ENCODE results near the gene MAP3K21. TPM values are rescaled to one million over a fixed set of nuclear protein-coding genes. Genes with fewer than 3 reads are reported as not detected.

MAP3K21 gene
- total RNA-seq, 2 donors from 2014 or later = 4.7 to 76.1 TPM

DNA sequence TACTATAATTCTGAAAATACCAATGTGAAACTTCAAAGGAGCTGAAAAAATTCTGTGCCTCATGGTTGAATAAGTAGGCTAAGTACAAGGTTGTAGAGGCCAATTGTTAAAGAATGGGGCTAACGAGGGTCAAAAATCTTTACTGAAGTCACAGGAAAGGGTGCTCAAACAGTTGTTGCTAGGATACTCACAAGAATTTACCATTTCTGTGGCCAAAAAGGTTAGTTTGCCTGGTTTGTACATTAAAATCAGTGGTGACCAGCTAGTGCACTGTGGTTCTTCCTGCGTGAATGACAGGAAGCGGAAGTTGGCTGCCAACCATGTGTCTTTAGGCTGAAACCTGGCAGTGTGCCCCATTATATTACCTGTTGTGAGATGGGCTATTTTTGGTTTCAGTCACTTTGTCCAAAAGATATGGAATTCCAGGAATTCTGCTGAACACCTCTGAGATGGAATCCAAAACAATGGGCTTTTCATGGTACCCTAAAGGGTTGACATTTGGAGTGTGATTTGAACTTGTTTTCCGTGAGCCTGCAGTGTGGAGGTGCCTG, 13.5 kb downstream of the MAP3K21 start:
- Histone ChIP-seq H3K9me3 (no peaks in the 10 kb centered on the region), H3K27ac (no peak overlapping the region), H3K4me3 (no peak overlapping the region), H3K27me3 (replicated peaks; ENCODE audit: insufficient read depth) (no peaks in the 10 kb centered on the region), H3K36me3 (no peaks in the 10 kb centered on the region), H3K4me1 (replicated peaks) (no peaks in the 10 kb centered on the region)
- WGBS = 84% methylated on average over 4 of the region's 4 CpGs
- TF ChIP-seq POLR2A (IDR thresholded peaks at IDR 0.05) (no peak), CTCF (IDR thresholded peaks at IDR 0.05) (no peak), POLR2AphosphoS5 (IDR thresholded peaks at IDR 0.05) (no peak)
- intact Hi-C loops (cut with DNase I) = no loop called here
- DNase-seq (ENCODE audit: low spot score) = no peak

DNA sequence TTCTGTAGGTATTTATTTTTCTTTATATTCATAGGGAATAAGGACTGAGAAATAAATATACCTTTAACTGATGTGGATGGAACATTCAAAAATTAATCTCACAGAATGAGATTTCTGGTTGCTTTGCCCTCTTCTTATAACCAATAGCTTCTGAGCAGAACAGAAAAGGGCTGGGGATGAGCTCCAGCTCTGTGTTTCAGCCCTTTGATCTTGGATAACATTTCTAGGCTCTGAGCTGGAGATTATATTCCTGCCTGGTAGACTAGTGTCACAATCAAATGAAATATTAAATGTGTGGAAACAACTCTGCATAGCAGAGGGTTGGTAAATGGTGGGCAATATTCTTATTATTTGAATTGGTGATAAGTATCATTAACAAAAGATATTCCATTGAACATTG, 14.6 kb downstream of the MAP3K21 start:
- no peak for DNase-seq (ENCODE audit: low spot score)
- intact Hi-C loops (cut with DNase I) = no loop called here
- Histone ChIP-seq H3K4me3 (no peak overlapping the region), H3K27ac (no peak overlapping the region), H3K36me3 (no peaks in the 10 kb centered on the region), H3K4me1 (replicated peaks) (no peaks in the 10 kb centered on the region), H3K9me3 (no peaks in the 10 kb centered on the region), H3K27me3 (replicated peaks; ENCODE audit: insufficient read depth) (no peaks in the 10 kb centered on the region)
- TF ChIP-seq POLR2A (IDR thresholded peaks at IDR 0.05) (no peak), CTCF (IDR thresholded peaks at IDR 0.05) (no peak), POLR2AphosphoS5 (IDR thresholded peaks at IDR 0.05) (no peak)

- H3K4me3 ChIP-seq = no peak overlapping the region
- no peak for DNase-seq (ENCODE audit: low spot score)
- WGBS = 68% methylated on average over 1 of the region's 1 CpG
- H3K4me1 ChIP-seq (replicated peaks) = no peaks in the 10 kb centered on the region
- H3K27ac ChIP-seq = no peak overlapping the region
- no peaks in the 10 kb centered on the region for H3K27me3 ChIP-seq (replicated peaks; ENCODE audit: insufficient read depth)
- H3K9me3 ChIP-seq = no peaks in the 10 kb centered on the region
- H3K36me3 ChIP-seq = no peaks in the 10 kb centered on the region
- TF ChIP-seq POLR2A (IDR thresholded peaks at IDR 0.05) = no peak
- intact Hi-C loops (cut with DNase I) = no loop called here
These were observed 15.7 kb downstream of the MAP3K21 start for GRCh38 chr1:233343262-233343661.

DNA sequence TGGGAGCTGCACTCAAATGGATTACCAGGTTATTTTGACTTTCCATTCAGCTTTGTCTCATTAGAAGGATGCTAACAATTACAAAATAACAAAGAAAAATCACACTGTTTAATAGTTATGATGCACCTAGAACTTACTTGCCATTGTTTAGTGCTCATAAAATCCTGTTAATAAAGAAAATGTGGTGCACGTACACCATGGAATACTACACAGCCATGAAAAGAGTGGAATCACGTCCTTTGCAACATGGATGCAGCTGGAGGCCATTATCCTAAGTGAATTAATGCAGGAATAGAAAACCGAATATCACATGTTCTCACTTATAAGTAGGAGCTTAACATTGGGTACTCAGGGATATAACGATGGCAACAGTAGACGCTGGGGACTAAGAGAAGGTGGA, 19.8 kb downstream of the MAP3K21 start:
- H3K36me3 ChIP-seq = no peaks in the 10 kb centered on the region
- no peak overlapping the region for H3K4me3 ChIP-seq
- intact Hi-C loops (cut with DNase I) = no loop called here
- no peaks in the 10 kb centered on the region for H3K9me3 ChIP-seq
- no peaks in the 10 kb centered on the region for H3K4me1 ChIP-seq (replicated peaks)
- TF ChIP-seq CTCF (IDR thresholded peaks at IDR 0.05) (no peak), POLR2AphosphoS5 (IDR thresholded peaks at IDR 0.05) (no peak), POLR2A (IDR thresholded peaks at IDR 0.05) (no peak)
- no peaks in the 10 kb centered on the region for H3K27me3 ChIP-seq (replicated peaks; ENCODE audit: insufficient read depth)
- H3K27ac ChIP-seq = no peak overlapping the region
- DNase-seq (ENCODE audit: low spot score) = no peak
- 74% methylated on average over 5 of the region's 5 CpGs for WGBS

DNA sequence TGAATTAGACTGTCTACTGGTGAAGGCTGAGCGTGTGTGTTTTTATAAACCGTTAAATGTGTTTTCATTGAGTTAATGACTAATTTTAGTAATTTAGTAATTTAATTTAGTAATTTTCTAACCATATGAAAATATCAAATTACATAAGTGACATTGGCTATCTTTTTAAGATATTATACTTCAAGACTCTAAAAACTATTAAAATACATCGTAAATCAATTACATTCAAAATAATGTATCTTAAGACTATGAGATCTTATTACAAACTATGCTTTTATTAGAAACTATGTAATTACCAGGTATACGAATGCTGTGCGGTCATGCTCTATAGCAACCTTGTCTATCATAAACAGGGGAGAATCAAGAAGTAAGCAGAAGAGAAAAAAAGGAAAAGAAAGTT, 21.6 kb downstream of the MAP3K21 start:
- TF ChIP-seq CTCF (IDR thresholded peaks at IDR 0.05) = no peak
- no peak for TF ChIP-seq POLR2A (IDR thresholded peaks at IDR 0.05)
- no peak for TF ChIP-seq POLR2AphosphoS5 (IDR thresholded peaks at IDR 0.05)
- no peak overlapping the region for H3K4me3 ChIP-seq
- H3K9me3 ChIP-seq = no peaks in the 10 kb centered on the region
- H3K36me3 ChIP-seq = no peaks in the 10 kb centered on the region
- no peaks in the 10 kb centered on the region for H3K4me1 ChIP-seq (replicated peaks)
- DNase-seq (ENCODE audit: low spot score) = no peak
- intact Hi-C loops (cut with DNase I) = no loop called here
- no peak overlapping the region for H3K27ac ChIP-seq
- 80% methylated on average over 5 of the region's 5 CpGs for WGBS
- no peaks in the 10 kb centered on the region for H3K27me3 ChIP-seq (replicated peaks; ENCODE audit: insufficient read depth)
